NCI-H526 treated with DMSO at 0.1 percent for 48 hours (cell line): Measurements from ENCODE around the gene MGAT4B.
"Not testable (repeated sequence)": the region's sequence is repeated elsewhere in the genome, so short reads cannot be mapped to it uniquely, and the experiment has no call there.

Experiments
- DNase-seq: peaks from one replicate; lab custom pipeline; 2025; lab: John Stamatoyannopoulos, UW

MGAT4B gene

GRCh38 chr5:179806250-179807048 is at the start of gene MGAT4B:
MGAT4B (minus strand) TSS chr5:179806866; CDS start chr5:179806583, 283 bp downstream.
- DNase-seq = peak; percentile 30

- no peak for DNase-seq
Observed at GRCh38 chr5:179854356-179854755, 47.7 kb upstream of the MGAT4B start.

GRCh38 chr5:179852993-179853547 is 46.4 kb upstream of the MGAT4B start:
- DNase-seq = no peak

- DNase-seq = no peak
Observed at GRCh38 chr5:179841621-179842020, 35.0 kb upstream of the MGAT4B start.

GRCh38 chr5:179840766-179841165 is 34.1 kb upstream of the MGAT4B start:
- DNase-seq = no peak

GRCh38 chr5:179840321-179840720 is 33.7 kb upstream of the MGAT4B start:
- DNase-seq = no peak

GRCh38 chr5:179839328-179840256 is 32.9 kb upstream of the MGAT4B start:
- DNase-seq = no peak

- no peak for DNase-seq
Observed at GRCh38 chr5:179837076-179838011, 30.7 kb upstream of the MGAT4B start.

GRCh38 chr5:179836225-179837019 is 29.8 kb upstream of the MGAT4B start:
- DNase-seq = no peak

GRCh38 chr5:179834871-179835270 is 28.2 kb upstream of the MGAT4B start:
- DNase-seq = not testable (repeated sequence)

- no peak for DNase-seq
Observed at GRCh38 chr5:179834120-179834519, 27.5 kb upstream of the MGAT4B start.

- no peak for DNase-seq
Observed at GRCh38 chr5:179833709-179834070, 27.0 kb upstream of the MGAT4B start.

GRCh38 chr5:179833056-179833708 is 26.5 kb upstream of the MGAT4B start:
- no peak for DNase-seq

- no peak for DNase-seq
Observed at GRCh38 chr5:179832039-179832745, 25.5 kb upstream of the MGAT4B start.

- DNase-seq = no peak
Observed at GRCh38 chr5:179830818-179831468, 24.3 kb upstream of the MGAT4B start.

- no peak for DNase-seq
Observed at GRCh38 chr5:179829732-179830435, 23.2 kb upstream of the MGAT4B start.

- no peak for DNase-seq
Observed at GRCh38 chr5:179828756-179829421, 22.2 kb upstream of the MGAT4B start.

- no peak for DNase-seq
Observed at GRCh38 chr5:179827680-179828079, 21.0 kb upstream of the MGAT4B start.
